Thyroid gland (tissue), 4 donors: ENCODE measurements around the gene ASH1L. TPM values are rescaled to one million over a fixed set of nuclear protein-coding genes. Genes with fewer than 3 reads are reported as not detected.

Experiments used
- DNase-seq, 2 donors: peaks; one replicate each; pipeline ENCODE4 v3.0.0-alpha.2; 2019
- H3K27ac ChIP-seq, 3 donors: fragments of 200-600 bp; sonication (generic); 1 replicate in 2 of 3; 2 replicates in 1 of 3; pipeline ENCODE4 v1.5.1; 2016 to 2019; ENCODE audit warnings: mild to moderate bottlenecking in 1 of 3, moderate library complexity in 1 of 3
- H3K27me3 ChIP-seq: fragments of 200-600 bp; sonication (generic); one replicate; pipeline ENCODE4 v1.5.1; 2019
- H3K36me3 ChIP-seq, 2 donors: fragments of 200-600 bp; sonication (generic); one replicate each; pipeline ENCODE4 v1.5.1; 2016 to 2019
- H3K4me1 ChIP-seq, 2 donors: fragments of 200-600 bp; sonication (generic); one replicate each; pipeline ENCODE4 v1.5.1; 2017 to 2019
- H3K4me3 ChIP-seq, 3 donors: fragments of 200-600 bp; sonication (generic); replicated peaks in 1 of 3; 1 replicate in 2 of 3; 2 replicates in 1 of 3; pipeline ENCODE4 v1.5.1; 2016; ENCODE audit warnings: mild to moderate bottlenecking in 1 of 3
- H3K9me3 ChIP-seq: fragments of 200-600 bp; sonication (generic); one replicate; pipeline ENCODE4 v1.5.1; 2017
- POLR2A ChIP-seq, 2 donors: fragments of 450-650 bp; IDR thresholded peaks; one replicate each; pipeline ENCODE4 v1.6.1; 2017; ENCODE audit warnings: antibody characterized with exemption in 2 of 2, mild to moderate bottlenecking in 2 of 2, moderate library complexity in 1 of 2
- WGBS, 2 donors: methylation state at CpG; one replicate each; pipeline ENCODE4 v1.1.5; 2017; 5-methylcytosine and 5-hydroxymethylcytosine counted together
- intact Hi-C: fragments of 100-400 bp; cut with DNase I; formaldehyde crosslinking; loops from one replicate; pipeline ENCODE4 v1.15.1; 2023
- total RNA-seq, 4 donors: library from RNA; depleted of rRNA; stranded (reverse); fragments of >200 nt; gene quantifications; one replicate each; pipeline ENCODE4 v1.2.3, GENCODE V29; 2016
- TF ChIP-seq, protein P1 (sequence below), 6 experiments: fragments of 200-600 bp in 3 of 6; fragments of 450-650 bp in 3 of 6; sonication (generic) in 3 of 6; IDR thresholded peaks; one replicate each; pipeline ENCODE4 v1.5.1; 2016 to 2019; ENCODE audit warnings: antibody characterized with exemption in 6 of 6, mild to moderate bottlenecking in 2 of 6, inconsistent platforms in 1 of 6, moderate library complexity in 1 of 6

The ASH1L gene
- total RNA-seq, 4 donors from 2014 or later, result 68.1 to 120 (median 85.2) TPM

GRCh38 chr1:155472491-155473083, 90.0 kb downstream of the ASH1L start:
- no peak overlapping the region for H3K27ac ChIP-seq
- TF ChIP-seq, protein P1, sequence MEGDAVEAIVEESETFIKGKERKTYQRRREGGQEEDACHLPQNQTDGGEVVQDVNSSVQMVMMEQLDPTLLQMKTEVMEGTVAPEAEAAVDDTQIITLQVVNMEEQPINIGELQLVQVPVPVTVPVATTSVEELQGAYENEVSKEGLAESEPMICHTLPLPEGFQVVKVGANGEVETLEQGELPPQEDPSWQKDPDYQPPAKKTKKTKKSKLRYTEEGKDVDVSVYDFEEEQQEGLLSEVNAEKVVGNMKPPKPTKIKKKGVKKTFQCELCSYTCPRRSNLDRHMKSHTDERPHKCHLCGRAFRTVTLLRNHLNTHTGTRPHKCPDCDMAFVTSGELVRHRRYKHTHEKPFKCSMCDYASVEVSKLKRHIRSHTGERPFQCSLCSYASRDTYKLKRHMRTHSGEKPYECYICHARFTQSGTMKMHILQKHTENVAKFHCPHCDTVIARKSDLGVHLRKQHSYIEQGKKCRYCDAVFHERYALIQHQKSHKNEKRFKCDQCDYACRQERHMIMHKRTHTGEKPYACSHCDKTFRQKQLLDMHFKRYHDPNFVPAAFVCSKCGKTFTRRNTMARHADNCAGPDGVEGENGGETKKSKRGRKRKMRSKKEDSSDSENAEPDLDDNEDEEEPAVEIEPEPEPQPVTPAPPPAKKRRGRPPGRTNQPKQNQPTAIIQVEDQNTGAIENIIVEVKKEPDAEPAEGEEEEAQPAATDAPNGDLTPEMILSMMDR (IDR thresholded peaks at IDR 0.05), result no peak
- TF ChIP-seq POLR2A (IDR thresholded peaks at IDR 0.05), result no peak
- peaks cover 6 to 10% of the 10 kb centered on the region in 2 donors for H3K4me1 ChIP-seq
- no peak overlapping the region for H3K4me3 ChIP-seq
- intact Hi-C loops, result no loop called here
- no peaks in the 10 kb centered on the region for H3K36me3 ChIP-seq
- H3K9me3 ChIP-seq, result no peaks in the 10 kb centered on the region
- H3K27me3 ChIP-seq, result no peaks in the 10 kb centered on the region
- WGBS, 2 donors, result 72 to 82% methylated on average over 2 of the region's 2 CpGs
- DNase-seq, result no peak

- no peaks in the 10 kb centered on the region for H3K36me3 ChIP-seq
- no peak for TF ChIP-seq POLR2A (IDR thresholded peaks at IDR 0.05)
- TF ChIP-seq, protein P1 (IDR thresholded peaks at IDR 0.05), result no peak
- H3K4me3 ChIP-seq, result no peak overlapping the region
- peaks cover 13 to 16% of the 10 kb centered on the region in 2 donors for H3K4me1 ChIP-seq
- WGBS, 2 donors, result 98 to 99% methylated on average over 5 of the region's 5 CpGs
- no peak for DNase-seq
- no peak overlapping the region for H3K27ac ChIP-seq
- no peaks in the 10 kb centered on the region for H3K27me3 ChIP-seq
- H3K9me3 ChIP-seq, result no peaks in the 10 kb centered on the region
- intact Hi-C loops, result no loop called here
Measured at GRCh38 chr1:155471891-155472290, 90.7 kb downstream of the ASH1L start.

DNA sequence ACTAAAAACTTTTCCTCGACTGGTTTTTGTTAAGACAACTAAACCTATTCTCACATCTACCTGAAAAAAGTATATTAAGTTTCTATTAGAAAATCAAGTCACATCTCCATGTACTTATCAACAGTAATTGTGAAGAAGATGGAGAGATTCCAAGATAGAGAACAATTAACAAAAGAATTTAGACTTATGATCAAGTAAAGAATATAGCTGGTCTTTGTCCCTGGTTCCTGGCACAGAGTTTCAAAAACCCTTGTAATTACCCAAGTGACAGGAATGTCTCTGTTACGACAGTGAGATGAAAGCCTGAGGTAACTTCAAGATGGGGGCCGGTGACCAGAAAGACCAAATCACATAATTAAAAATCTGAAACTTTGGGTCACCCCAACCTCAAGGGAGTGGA, 91.6 kb downstream of the ASH1L start:
- Histone ChIP-seq H3K27me3 (no peaks in the 10 kb centered on the region), H3K9me3 (no peaks in the 10 kb centered on the region), H3K27ac (no peak overlapping the region), H3K4me1 (peaks cover 20 to 21% of the 10 kb centered on the region in 2 donors), H3K36me3 (no peaks in the 10 kb centered on the region), H3K4me3 (no peak overlapping the region)
- intact Hi-C loops, result no loop called here
- no peak for TF ChIP-seq POLR2A (IDR thresholded peaks at IDR 0.05)
- TF ChIP-seq, protein P1 (IDR thresholded peaks at IDR 0.05), result no peak
- no peak for DNase-seq
- 95 to 98% methylated on average over 3 of the region's 3 CpGs for WGBS, 2 donors

- no peak for TF ChIP-seq POLR2A (IDR thresholded peaks at IDR 0.05)
- TF ChIP-seq, protein P1 (IDR thresholded peaks at IDR 0.05), result no peak
- intact Hi-C loops, result no loop called here
- Histone ChIP-seq H3K36me3 (no peaks in the 10 kb centered on the region), H3K4me3 (no peak overlapping the region), H3K27me3 (no peaks in the 10 kb centered on the region), H3K27ac (no peak overlapping the region), H3K4me1 (peaks cover 12 to 14% of the 10 kb centered on the region in 2 donors), H3K9me3 (no peaks in the 10 kb centered on the region)
- DNase-seq, result no peak
Measured at GRCh38 chr1:155466996-155467395, 95.6 kb downstream of the ASH1L start.

DNA sequence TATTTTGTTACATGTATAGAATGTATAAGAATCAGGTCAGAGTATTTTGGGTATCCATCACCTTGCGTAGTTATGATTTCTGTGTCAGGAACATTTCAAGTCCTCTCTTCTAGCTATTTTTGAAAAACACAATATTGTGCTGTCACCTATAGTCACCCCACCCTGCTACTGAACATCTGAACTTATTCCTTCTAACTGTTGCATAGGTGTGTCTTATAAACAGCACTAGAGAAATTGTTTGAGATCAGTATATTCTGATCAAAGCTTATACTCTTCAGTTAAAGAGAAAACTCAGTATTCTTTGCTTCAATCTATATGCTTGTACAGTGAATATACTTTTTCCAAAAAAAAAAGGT, 96.0 kb downstream of the ASH1L start:
- H3K4me3 ChIP-seq, result no peak overlapping the region
- H3K9me3 ChIP-seq, result no peaks in the 10 kb centered on the region
- H3K27me3 ChIP-seq, result no peaks in the 10 kb centered on the region
- H3K36me3 ChIP-seq, result no peaks in the 10 kb centered on the region
- intact Hi-C loops, result no loop called here
- no peak for DNase-seq
- no peak overlapping the region for H3K27ac ChIP-seq
- TF ChIP-seq POLR2A (IDR thresholded peaks at IDR 0.05), result no peak
- TF ChIP-seq, protein P1 (IDR thresholded peaks at IDR 0.05), result no peak
- WGBS, 2 donors, result 100% methylated on average over 1 of the region's 1 CpG
- peaks cover 12 to 14% of the 10 kb centered on the region in 2 donors for H3K4me1 ChIP-seq
